Glutamatergic neuron (in vitro differentiated cells): Measurements from ENCODE around the gene TPM3. TPM values are rescaled to one million over a fixed set of nuclear protein-coding genes. Genes with fewer than 3 reads are reported as not detected.

ENCODE experiments used
- DNase-seq: peaks from one replicate; pipeline ENCODE4 v3.0.0; 2022
- H3K27ac Mint-ChIP-seq: one replicate; pipeline ENCODE4 v1.8.0; 2020; ENCODE audit warnings: mild to moderate bottlenecking, mixed read lengths, inconsistent platforms; ENCODE audit not compliant: unreplicated experiment
- H3K27me3 Mint-ChIP-seq: one replicate; pipeline ENCODE4 v1.8.0; 2020; ENCODE audit warnings: mild to moderate bottlenecking, moderate library complexity, mixed read lengths, inconsistent platforms; ENCODE audit not compliant: unreplicated experiment
- H3K36me3 Mint-ChIP-seq: one replicate; pipeline ENCODE4 v1.8.0; 2020; ENCODE audit warnings: mild to moderate bottlenecking, mixed read lengths, inconsistent platforms; ENCODE audit not compliant: unreplicated experiment
- H3K4me1 Mint-ChIP-seq: one replicate; pipeline ENCODE4 v1.8.0; 2020; ENCODE audit warnings: mild to moderate bottlenecking, low read depth, mixed read lengths, inconsistent platforms; ENCODE audit not compliant: unreplicated experiment
- H3K4me3 Mint-ChIP-seq: one replicate; pipeline ENCODE4 v1.8.0; 2020; ENCODE audit warnings: mild to moderate bottlenecking, mixed read lengths, inconsistent platforms; ENCODE audit not compliant: unreplicated experiment
- H3K9me3 Mint-ChIP-seq: one replicate; pipeline ENCODE4 v1.8.0; 2020; ENCODE audit warnings: mild to moderate bottlenecking, moderate library complexity, mixed read lengths, inconsistent platforms; ENCODE audit not compliant: unreplicated experiment
- CTCF ChIP-seq: fragments of 200-600 bp; sonication (generic); IDR thresholded peaks from one replicate; pipeline ENCODE4 v1.5.0; 2021; ENCODE audit not compliant: partially characterized antibody, unreplicated experiment
- long read RNA-seq: library from polyadenylated mRNA; unstranded; transcript quantifications from one replicate; pipeline ENCODE4 v2.0.0, GENCODE V29; 2020; ENCODE audit not compliant: unreplicated experiment
- total RNA-seq: library from RNA; stranded (reverse); fragmentation: NEBNext Ultra II Directional; extraction: Animal tissue kit (Norgen Biotek cat#: 25700); gene quantifications from one replicate; pipeline ENCODE4 v1.2.1, GENCODE V29; 2021; ENCODE audit not compliant: unreplicated experiment

The TPM3 gene
- 392 TPM for total RNA-seq
- long read RNA-seq, transcript TPM3-212 (8 exons, 3,131 nt), result major isoform, 201 of 256 reads
- long read RNA-seq, transcript TPM3-211 (8 exons, 1,115 nt), result minor isoform, 26 of 256 reads
- long read RNA-seq, partial matches to known transcripts, result 7 of 256 reads
- long read RNA-seq, other reads (novel, unspliced or antisense), result 16 of 256 reads

DNA sequence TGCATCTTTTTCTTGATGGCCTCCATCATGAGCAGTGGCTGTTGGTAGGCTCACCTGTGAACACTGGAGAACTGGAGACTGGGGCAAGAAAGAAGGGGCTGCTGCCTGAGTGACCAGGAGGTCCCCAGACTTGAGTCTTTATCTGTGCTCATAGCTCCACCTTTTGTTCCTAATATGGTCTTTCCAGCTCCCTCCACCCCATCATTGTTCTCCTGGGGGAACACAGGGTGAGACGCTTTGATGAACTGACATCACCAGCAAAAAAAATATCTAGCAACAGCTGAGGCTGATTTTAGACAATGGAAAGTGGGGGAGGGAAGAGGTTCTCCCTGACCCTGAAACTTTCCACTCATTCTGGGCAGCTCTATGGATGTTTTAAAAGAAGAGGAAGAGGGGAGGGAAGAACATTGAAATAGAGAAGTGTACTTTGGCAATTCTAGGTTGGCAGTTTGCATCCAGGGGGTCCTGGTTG, at the start of gene TPM3:
Gene TPM3, minus strand, starts transcription at position 111 of the 472 bp plus-strand sequence. Its CDS starts 82 bp downstream, at position 29.
- H3K36me3 Mint-ChIP-seq, result peaks cover 4% of the 10 kb centered on the region
- H3K27me3 Mint-ChIP-seq, result peaks cover 7% of the 10 kb centered on the region
- no peak for DNase-seq
- H3K4me1 Mint-ChIP-seq, result peaks cover 3% of the 10 kb centered on the region
- no peaks in the 10 kb centered on the region for H3K9me3 Mint-ChIP-seq
- no peak for TF ChIP-seq CTCF
- no peak within 1 kb of the TSS for H3K27ac Mint-ChIP-seq
- H3K4me3 Mint-ChIP-seq, result peak within 1 kb of the TSS; percentile 5

DNA sequence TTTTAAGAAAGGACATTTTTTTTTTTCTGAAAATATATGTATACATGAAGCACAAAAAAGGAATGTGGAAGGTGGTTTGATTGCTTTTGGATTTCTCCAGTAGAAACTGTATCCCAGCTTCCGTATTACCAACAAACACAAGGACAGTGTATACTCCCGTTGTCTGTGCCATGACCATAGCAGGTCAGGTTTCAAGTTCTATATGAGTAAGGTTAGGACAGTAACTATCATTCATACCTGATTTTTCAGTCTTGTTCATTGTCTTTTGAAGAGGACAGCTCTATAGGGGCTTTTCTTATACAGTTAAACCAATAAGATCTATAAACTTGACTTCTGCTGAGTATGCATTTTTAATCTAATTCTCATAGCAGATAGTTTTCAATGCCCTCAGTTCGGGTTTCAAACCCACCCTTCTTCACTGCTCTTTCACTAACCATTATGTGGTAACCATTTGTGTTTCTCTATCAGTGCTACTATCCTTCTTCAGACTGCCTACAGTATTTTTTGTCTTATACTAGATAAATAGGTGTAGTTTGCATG, 48.5 kb upstream of the TPM3 start:
- no peaks in the 10 kb centered on the region for H3K9me3 Mint-ChIP-seq
- no peak overlapping the region for H3K27ac Mint-ChIP-seq
- no peaks in the 10 kb centered on the region for H3K36me3 Mint-ChIP-seq
- H3K4me3 Mint-ChIP-seq, result no peak overlapping the region
- H3K27me3 Mint-ChIP-seq, result peaks cover 1% of the 10 kb centered on the region
- no peak for DNase-seq
- no peaks in the 10 kb centered on the region for H3K4me1 Mint-ChIP-seq
- no peak for TF ChIP-seq CTCF

DNA sequence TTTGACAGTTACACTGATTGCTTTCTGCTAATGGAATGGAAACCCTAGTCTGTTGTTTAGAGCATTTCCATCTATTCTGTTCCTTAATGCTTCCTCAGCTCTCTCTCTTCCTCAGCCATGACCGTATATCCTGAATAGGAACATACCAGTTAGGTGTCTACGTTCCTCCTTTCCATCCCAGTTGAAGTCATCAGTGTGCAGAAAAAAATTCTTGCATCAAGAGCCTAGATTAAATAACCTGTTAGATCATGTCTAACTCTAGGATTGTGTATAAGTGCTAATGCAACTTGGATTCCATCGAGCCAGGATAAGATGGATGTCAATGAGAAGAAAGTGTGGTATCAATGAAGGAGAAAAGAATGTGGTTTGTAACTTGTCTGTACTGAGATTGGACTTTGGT, 47.6 kb upstream of the TPM3 start:
- H3K27ac Mint-ChIP-seq, result peak overlapping the region; percentile 7
- H3K4me1 Mint-ChIP-seq, result no peaks in the 10 kb centered on the region
- no peaks in the 10 kb centered on the region for H3K36me3 Mint-ChIP-seq
- H3K9me3 Mint-ChIP-seq, result peaks cover under 1% of the 10 kb centered on the region
- peaks cover 1% of the 10 kb centered on the region for H3K27me3 Mint-ChIP-seq
- DNase-seq, result no peak
- H3K4me3 Mint-ChIP-seq, result no peak overlapping the region
- no peak for TF ChIP-seq CTCF

DNA sequence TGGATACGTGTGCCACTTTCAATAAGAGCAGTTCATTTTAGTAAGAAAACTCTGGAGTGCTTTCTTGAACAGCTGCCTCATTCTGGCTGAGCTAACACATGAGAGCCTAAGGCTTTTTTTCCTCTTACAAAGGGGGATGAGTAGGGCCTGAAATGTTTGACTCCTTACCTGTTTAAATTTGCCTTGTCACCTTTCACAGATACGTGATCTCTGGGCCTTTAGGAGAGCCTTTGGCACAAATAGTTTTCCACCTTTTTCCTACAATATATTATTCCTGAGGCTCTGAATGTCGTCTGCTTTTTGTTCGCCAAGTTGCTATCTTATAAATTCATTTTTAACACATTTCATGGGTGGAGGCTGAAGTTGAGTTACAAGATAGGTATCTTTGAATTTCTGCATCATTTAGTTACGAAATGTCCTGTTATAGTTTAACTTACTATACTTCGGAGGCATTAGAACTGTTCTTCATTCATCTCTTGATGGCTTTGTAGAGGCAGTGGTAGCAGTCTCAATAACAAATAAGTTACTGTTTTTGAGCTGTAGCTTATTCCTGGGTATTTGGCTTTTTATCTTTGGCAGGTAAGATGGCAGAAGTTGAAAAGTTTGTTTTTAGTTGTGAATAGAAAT, 46.1 kb upstream of the TPM3 start:
- no peak for TF ChIP-seq CTCF
- no peak overlapping the region for H3K27ac Mint-ChIP-seq
- H3K36me3 Mint-ChIP-seq, result no peaks in the 10 kb centered on the region
- DNase-seq, result no peak
- no peaks in the 10 kb centered on the region for H3K4me1 Mint-ChIP-seq
- peaks cover 1% of the 10 kb centered on the region for H3K27me3 Mint-ChIP-seq
- no peak overlapping the region for H3K4me3 Mint-ChIP-seq
- H3K9me3 Mint-ChIP-seq, result peaks cover 2% of the 10 kb centered on the region

GRCh38 chr1:154237435-154237834, 45.5 kb upstream of the TPM3 start:
- Mint-ChIP-seq H3K4me3 (no peak overlapping the region), H3K36me3 (no peaks in the 10 kb centered on the region), H3K27ac (no peak overlapping the region), H3K9me3 (peaks cover 2% of the 10 kb centered on the region), H3K27me3 (peaks cover 1% of the 10 kb centered on the region), H3K4me1 (no peaks in the 10 kb centered on the region)
- DNase-seq, result no peak
- no peak for TF ChIP-seq CTCF
